GM19043 (cell line): ENCODE results near the gene DNAJC11.
"Not testable (repeated sequence)": the region's sequence is repeated elsewhere in the genome, so short reads cannot be mapped to it uniquely, and the experiment has no call there.

Experiments used
- ATAC-seq: cut with Tn5 transposase; IDR thresholded peaks from one replicate; pipeline ENCODE4 v1.9.1; 2021; ENCODE audit warnings: low read depth; ENCODE audit not compliant: unreplicated experiment

The DNAJC11 gene

DNA sequence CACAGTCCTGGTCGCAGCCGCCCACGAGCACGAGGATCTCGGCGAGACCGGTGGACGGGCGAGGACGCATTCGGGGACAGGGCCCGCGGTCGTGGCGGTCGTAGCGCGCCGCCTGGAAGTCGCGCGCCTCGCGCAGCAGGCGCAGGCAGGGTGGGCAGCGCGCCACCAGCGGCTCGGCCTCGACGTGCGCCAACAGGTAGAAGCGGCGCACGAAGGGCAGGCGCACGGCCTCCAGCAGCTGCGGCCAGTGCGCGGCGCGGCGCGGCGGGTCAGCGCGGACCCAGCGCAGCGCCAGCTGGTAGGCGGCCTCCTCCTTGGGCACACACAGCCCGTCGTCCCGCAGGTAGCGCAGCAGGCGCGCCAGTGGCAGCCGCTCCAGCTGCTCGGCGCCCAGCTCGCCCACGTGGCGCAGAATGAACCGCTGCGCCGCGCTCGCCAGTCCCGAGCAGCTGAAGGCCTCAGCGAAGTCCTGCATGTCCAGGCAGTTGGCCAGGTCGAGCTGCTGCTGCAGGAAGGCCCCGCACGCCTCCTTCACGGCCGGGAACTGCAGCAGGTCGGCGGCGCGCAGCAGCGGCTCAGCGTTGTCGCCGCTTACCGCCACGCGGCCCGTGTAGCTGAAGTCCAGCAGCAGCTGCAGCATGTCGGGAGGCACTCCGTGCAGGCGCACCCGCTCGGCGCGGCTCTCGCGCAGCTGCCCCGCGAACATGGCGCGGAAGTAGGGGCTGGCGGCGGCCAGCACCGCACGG, 99.5 kb downstream of the DNAJC11 start:
- ATAC-seq = peak; percentile 27

DNA sequence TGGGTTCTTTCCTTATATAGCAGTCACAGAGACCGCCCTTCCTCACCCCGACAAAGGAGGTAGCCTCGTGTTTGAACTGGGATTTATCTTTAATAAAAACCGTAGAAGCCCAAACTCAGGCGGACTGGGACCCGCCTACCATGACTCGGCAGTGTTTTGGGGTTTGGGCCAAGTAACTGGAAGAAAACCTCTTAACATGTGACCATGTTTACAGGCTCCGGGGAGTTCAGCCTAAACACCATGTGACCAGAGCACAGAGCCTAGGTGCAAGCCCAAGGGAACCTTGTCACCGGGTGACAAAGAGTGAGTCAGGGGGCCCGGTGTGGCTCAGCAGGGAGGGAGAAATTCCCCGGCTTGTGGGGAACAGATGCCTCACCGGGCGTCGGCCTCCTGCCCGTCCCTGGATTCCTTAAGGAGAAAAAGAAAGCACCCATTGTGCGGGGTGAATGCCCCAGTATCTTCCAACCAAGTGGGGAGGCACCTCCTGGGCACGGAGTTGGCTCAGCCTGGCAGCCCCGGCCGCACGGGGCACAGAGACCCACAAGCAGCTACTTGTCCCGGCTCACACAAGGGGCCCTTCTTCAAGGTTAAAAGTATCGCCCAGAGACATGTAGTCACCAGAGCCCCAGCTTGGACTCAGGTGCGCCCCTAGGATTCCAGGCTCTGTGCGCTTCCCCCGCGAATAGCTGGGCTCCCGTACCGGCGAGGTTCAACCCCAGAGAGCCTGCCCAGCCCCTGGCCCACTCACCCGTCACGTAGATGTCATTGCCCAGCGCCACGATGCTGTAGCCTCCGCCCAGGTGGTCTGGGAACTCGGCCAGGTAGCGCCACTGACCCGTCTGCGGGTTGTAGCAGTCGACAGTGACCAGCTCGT, 100.3 kb downstream of the DNAJC11 start:
- no peak for ATAC-seq

DNA sequence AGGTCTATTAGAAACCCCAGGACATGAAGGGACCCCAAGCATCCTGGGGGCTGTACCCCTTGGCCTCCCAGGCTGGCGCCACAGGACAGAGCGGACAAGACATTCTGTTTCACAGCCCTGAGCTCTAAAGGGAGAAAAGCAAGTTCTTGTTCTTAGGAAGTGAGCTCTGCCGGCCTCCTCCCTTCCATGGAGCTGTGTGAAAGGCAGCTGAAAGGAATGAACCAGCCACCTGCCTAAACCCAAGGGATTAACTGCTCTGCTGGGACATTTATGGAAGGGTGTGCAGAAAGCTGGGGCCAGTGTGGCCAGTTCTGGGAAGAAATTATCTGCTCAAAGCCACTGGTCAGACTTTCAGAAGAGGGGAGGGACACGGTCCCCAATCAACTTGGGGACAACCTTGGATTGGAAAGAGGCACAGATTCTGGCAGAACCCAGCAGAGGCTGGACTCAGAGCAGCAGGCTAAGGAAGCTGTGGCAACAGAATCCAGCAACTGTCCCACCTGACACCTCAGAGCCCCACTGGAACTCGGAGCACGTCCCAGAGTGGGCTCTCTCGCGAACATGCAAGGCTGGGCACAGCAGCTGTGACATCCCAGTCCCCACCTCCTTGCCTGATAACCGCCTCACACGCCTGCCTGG, 101.1 kb downstream of the DNAJC11 start:
- ATAC-seq = no peak

DNA sequence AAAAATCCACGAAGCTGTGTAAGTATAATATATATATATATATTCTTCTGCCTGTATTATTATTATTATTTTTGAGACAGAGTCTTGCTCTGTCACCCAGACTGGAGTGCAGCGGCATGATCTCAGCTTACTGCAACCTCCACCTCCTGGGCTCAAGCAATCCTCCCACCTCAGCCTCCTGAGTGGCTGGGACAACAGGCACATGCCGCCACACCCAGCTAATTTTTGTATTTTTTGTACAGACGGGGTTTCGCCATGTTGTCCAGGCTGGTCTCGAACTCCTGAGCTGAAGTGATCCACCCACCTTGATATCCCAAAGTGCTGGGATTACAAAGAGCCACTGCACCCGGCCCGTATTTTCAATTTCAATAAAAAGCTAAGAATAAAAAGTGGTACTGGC, 101.6 kb downstream of the DNAJC11 start:
- ATAC-seq = not testable (repeated sequence)

DNA sequence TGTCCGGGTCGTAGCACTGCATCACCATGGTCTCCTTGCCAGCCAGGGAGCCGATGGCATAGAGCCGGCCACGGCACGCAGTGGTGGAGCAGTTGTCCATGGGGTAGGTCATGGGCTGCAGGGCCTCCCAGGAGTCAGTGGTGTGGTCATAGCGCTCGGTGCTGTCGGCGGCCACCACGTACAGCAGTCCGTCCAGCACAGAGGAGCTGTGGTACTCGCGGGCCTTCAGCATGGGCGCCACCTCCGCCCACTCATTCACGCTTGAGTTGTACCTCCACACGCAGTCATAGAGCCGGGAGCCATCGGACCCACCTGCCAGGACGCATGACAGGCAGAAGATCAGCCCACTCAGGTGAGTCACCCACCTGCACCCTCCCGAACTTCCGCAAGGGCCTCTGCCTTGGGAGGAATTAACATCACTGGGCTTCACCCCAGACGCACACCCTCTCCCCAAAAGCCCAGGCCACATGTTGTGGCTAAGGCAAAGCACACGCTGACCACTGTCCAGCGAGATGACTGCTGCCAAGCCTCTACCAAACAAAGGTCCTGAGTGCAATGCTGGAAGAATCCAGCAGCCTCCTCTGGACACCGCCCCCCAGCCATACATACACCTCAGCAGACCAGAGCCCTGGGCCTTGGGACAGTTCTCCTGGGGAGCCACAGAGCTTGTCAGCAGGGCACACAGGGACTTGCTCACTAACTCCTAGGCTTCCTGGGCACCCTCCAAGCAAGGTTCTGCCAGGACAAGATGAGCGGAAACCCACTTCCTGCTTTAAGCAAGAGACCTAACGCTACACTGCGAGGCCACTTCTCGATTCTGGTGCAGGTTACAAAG, 102.3 kb downstream of the DNAJC11 start:
- ATAC-seq = no peak

DNA sequence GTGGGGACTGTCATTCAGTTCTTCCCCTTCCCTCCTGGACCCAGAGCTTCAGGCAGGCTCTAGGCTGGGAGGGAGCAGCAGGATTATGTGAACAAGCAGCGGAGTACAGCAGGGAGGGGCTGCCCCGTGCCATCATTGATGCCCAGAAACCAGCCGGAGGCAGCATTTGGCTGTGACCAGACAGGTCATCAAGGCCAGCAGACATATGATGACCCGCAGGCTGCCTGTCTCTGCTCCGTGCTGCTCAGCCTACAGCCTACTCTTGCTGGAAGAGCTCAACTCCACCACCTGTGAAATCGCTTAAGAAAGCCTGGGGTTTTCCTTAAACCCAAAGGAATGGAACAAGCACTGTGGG, 103.9 kb downstream of the DNAJC11 start:
- no peak for ATAC-seq

DNA sequence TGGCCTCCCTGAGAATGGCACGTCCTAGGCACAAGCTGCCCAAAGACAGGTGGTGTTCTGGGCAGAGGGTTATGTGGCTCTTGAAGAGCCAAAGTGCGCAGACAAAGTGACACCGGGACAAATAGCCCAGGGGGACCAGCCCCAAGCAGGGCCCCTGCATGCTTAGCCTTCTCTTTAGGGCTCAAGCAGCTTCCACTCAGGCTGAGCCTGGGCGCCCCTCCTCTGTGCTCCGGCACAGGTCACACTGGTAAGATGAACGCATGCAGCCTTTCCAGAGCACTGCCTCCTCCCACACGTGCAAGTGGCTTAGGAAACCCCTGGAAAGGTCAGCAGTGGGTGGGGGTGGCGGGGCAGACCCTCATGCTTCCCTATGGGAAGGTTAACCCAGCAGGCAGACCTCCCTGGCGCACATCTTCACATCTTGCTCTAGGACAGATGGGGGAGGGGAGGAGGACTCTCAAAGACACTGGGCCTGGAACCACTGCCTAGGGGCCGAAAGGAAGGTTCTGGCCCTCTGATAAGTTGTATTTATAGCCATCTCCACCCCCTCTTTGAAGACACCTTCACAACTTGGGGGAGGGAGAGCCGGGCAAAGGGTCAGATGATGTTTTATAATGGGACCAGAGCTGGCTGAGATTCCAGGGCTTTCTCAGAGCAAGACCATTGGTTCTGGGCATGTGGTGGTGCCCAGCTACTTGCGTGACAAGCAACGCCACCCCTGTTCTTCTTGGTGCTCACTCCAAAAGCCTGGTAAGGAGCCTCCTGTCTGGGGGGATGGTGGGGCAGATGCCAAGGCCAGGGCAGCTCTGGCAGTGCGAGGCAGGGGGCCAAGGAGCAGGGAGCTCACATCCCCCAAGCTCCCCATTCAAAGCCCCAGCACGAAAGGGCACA, 104.5 kb downstream of the DNAJC11 start:
- ATAC-seq = no peak

DNA sequence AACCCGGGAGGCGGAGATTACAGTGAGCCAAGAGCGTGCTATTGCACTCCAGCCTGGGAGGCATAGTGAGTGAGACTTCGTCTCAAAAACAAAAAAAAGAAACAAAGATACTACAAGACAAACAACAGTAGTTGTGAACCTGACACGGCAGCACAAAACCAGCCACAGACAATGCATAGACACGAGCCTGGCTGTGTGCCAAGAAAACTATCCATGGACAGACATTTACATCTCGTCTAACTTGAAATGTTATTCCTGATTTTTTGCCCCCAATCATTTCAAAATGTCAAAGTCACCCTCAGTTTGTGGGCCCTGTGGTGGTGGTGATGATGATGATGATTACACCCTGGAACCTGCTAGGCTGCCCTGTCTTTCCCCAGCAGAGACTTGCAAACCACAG, 105.3 kb downstream of the DNAJC11 start:
- no peak for ATAC-seq

DNA sequence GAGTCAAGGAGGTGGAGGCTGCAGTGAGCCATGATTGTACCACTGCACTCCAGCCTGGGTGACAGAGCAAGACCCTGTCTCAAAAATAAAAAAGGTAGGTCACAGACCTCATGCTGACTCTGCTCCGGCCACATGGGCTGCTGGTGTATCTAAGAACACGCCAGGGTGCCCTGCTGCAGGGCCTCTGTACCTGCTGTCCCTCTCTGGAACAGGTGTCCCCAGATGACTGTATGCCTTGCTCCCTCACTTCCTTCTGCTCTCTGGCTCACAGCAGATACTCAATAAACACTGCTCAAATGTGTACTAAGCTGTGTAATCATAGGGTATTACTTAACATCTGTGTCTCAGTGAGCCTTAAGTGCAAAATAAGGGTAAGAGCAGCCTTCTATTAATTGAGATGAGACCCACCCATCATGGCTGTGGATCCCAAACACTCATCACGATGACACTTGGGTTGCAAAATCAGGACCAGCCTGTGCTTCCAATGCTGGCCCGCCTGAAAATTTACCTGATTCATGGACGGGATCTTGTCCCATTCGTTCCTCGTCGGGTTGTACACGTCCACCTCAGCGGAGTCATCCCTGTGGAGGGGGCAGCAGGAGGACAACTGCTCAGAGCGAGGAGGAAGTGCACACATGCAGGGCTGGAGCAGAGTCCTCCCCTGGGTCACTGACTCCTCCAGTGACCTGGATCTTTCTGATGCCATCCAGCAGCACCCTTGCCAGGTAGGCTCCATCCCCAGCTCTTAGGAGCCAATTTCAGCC, 106.5 kb downstream of the DNAJC11 start:
- no peak for ATAC-seq

DNA sequence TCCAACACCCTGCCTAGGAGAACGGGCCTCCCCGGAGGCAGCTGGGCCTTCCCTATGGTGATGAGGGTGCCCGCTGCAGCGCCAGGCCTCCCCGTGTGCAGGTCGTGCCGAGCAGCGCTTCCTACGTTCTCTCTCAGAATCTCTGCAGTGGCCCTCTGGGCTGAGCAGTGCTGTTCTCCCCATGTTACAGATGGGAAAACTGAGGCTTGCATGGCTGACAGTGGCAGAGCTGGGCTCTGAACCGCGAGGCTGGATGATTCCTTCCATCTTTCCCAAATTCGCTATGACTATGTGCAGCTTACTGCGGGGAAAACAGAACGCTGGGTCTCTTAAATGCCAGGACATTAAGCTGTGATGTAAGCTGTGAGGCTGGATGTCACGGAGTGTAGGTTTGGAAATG, 107.8 kb downstream of the DNAJC11 start:
- no peak for ATAC-seq

DNA sequence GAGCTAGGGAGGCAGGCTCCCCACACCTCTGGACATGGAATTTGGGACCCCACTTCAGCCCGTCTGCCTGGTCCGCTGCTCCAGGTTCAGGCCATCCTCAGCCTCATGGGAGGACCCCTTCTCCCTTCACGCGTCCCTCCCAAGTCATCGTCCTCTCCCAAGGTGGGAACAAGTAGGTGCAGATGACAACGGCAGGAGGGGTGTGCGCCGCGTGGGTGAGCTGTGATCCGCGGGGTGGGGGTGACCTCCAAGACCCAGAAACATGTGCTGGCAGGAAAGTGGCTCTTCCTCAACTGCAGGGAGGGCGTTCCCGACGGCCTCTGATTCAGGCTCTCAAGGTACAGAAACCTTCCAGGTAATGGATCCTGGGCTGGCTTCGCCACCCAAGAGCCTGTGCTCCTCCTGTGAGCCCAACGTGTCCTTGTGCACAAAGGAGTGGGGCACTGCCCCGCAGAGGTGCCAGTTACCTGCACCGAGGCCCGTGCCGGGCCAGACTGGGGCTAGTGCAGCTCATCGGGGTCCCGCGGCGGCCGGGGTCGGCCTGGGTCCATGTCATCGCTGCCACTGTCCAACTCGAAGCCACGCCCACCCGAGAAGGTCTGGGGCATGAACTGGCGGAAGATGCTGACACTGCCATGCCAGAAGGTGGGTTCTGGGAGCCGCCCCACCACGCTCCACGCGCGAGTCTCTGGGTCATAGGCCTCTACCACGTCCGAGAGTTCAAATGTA, 108.6 kb downstream of the DNAJC11 start:
- no peak for ATAC-seq

DNA sequence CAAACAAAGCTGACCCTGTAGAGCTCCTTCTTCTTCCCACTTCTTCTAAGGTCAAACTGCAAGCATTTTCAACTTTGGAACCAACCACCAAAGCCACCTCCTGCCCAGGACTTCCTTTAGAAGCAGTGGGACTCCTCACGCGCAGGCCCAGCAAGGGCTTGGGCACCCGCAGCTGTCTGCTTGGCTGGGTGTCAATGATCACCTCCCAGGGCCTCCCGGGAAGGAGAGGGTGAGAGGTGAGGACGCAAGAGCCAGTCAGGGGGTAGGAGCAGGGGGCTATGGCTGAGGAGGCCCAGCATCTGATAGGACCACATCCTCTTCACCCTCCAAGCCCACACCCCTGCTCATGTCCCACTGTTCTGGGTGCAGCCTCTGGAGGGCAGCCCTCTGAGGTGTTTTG, 109.2 kb downstream of the DNAJC11 start:
- ATAC-seq = no peak

DNA sequence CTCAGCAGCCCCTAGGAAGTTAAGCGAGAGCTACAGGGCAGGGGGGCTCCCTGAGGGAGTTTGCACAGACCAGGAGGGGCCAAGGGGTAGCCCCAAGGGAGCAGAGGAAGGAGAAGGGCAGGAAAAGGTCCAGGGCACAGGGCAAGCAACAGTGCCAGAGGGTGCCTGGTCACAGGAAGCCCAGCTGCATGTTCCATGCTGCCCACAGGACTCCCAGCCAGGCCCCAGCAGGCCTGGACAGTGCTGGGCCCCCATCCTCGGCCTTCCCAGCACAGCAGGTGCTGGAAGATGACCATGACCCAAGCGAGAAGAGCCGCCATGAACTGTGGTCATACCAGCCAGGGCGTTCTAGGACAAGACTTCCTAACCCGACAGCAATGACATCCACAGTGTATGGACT, 110.0 kb downstream of the DNAJC11 start:
- no peak for ATAC-seq

DNA sequence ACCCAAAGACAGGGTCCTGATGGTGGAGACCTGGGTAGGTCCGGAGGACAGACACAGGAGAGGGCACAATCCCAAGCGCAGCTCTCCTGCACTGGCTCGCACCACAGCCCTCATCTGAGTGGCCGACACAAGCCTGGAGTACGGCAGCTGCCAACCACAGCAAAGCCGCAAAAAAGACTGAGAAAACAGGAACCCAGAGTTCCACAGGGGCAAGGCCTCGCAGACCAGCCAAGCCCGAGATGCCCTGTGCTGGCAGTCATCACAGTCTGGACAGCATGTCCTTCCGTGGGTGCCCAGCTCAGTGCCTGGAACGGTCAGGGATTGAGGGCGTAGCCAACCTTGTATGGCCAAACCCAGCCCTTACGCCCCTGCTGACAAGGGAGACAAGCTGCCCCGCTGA, 110.4 kb downstream of the DNAJC11 start:
- no peak for ATAC-seq

DNA sequence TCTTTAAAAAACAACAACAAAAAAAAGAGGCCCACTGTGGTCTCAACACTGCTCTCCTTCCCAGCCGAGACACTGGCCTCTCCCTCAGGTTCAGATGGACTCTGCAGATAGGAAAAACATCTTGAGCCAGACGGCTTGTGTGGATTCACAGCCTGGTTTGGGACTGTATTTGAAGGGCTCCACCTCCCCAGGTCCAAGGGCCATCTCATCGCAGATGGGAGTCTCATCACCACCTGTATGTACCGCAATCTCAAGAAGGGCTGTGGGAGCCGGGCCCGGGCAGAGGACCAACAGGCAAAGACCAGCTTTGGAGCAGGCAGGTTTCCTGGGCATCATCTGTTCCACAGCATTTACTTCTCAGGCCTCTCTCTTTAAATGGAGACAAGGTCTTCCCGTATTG, 111.6 kb downstream of the DNAJC11 start:
- ATAC-seq = no peak

DNA sequence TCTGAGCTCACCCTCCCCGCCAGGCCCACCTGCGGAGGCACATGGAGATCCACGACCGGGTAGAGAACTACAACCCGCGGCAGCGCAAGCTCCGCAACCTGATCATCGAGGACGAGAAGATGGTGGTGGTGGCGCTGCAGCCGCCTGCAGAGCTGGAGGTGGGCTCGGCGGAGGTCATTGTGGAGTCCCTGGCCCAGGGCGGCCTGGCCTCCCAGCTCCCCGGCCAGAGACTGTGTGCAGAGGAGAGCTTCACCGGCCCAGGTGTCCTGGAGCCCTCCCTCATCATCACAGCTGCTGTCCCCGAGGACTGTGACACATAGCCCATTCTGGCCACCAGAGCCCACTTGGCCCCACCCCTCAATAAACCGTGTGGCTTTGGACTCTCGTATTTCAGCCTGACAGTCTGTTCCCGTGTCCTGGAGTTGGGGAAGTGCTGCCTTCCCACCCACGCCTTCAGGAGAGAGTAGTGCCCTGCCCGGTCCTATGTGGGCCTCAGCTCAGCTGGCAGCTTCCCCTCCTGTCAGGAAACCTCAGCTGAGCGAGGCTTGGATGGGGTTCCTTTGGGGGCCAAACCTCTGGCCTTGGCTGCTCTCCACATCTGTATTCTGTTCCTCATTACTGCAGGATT, 112.6 kb downstream of the DNAJC11 start:
- no peak for ATAC-seq

DNA sequence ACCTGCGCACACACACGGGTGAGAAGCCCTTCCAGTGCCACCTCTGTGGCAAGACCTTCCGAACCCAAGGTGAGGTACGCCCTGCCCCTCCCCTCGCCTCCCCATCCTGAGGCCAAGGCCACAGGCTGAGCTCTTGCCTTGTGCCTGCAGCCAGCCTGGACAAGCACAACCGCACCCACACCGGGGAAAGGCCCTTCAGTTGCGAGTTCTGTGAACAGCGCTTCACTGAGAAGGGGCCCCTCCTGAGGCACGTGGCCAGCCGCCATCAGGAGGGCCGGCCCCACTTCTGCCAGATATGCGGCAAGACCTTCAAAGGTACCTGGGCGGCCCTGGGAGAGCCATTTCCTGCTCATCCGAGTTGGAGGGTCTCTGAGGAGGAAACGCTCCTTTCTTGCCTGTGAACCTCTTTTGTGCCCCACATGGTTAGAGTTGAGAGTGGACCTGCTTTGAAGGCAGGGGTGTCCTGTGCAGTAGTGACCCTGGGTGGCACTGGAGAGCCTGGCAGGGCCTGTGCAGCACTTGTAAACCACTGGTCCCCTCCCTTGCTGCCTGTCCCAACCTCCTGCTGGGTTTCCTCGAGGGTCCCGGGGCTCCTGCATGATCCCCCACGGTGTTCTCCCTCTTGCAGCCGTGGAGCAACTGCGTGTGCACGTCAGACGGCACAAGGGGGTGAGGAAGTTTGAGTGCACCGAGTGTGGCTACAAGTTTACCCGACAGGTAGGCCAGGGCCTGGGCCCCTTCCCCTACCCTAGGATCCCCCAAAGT, 113.3 kb downstream of the DNAJC11 start:
- no peak for ATAC-seq
